ENCODE data around the gene SNX6.
"Not testable (repeated sequence)": the region's sequence is repeated elsewhere in the genome, so short reads cannot be mapped to it uniquely, and the experiment has no call there.

The SNX6 gene

DNA sequence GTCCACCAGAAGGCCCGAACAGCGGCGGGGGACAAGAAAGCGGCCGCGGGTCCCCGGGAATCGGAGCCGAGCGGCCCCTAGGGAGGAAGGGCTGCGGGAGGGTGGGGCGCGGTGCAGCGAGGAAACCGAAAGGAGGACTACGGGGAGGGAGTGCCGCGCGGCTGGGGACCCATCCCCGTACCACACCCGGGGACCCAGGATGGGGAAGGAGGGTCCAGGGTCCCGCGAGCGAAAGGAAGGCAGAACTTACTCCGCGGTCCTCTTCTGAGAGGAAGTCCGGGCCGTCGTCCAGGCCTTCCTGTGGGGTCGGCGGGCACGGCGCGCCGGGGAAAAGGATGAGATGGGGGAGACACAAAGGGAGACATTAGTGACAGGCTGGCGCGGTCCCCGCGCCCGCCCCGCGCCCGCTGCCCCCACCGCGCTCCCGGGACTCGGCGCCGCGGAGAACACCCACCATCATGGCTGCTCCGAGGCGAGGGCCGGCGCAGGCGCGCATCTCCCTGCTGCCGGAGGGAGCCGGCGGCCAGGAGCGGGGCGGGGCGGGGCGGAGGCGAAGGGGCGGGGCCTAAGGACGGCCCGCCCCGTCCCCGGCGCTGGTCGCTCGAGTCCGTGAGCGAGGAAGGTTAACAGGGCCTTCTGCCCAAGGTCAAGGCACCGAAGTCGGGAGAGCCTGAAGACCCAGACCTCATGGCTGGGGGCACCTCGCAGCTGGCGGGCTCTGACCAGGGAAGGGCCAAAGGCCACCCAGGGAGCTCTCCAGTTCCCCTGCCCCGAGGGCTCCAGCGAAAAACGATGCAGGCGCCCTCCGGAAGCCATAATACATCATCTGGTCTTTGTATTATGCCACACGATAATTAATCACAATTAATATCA is at the start of gene SNX6:
Gene SNX6, minus strand, starts transcription at position 492 of the 873 bp plus-strand sequence. Its CDS starts 32 bp downstream, at position 460.
- peak; percentile 92 for DNase-seq

DNA sequence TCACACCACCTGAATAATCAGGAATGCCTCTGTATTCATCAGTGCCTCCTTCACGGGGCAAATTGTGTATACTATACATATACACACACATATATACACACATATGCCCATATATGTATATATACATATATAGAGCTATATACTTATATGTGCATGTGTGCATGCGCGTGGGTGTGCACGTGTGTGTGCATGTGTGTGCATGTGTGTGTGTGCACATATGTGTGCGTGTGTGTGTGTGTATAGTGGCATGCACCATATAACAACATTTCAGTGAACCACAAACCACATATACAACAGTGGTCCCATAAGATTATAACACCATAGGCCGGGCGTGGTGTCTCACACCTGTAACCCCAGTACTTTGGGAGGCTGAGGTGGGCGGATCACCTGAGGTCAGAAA is 48.8 kb upstream of the SNX6 start:
- no peak for DNase-seq

DNA sequence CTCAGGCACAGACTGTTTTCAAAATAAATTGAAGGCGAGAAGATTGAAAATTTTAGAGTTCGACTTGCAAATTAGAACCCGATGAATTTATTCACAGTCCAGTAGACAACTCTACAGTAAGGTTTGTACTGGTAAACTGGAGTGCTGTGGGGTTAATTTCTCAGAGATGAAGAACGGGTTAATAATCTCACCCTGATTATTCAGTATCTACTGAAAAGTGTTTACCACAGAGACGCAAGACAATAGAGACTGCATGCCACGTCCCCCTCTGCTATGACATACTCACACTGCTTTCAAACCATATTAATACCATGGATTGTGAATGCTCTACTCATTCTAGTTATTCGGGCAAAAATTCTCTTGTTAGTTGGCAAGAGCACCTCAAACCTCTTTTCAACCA is 48.4 kb upstream of the SNX6 start:
- DNase-seq, result no peak

DNA sequence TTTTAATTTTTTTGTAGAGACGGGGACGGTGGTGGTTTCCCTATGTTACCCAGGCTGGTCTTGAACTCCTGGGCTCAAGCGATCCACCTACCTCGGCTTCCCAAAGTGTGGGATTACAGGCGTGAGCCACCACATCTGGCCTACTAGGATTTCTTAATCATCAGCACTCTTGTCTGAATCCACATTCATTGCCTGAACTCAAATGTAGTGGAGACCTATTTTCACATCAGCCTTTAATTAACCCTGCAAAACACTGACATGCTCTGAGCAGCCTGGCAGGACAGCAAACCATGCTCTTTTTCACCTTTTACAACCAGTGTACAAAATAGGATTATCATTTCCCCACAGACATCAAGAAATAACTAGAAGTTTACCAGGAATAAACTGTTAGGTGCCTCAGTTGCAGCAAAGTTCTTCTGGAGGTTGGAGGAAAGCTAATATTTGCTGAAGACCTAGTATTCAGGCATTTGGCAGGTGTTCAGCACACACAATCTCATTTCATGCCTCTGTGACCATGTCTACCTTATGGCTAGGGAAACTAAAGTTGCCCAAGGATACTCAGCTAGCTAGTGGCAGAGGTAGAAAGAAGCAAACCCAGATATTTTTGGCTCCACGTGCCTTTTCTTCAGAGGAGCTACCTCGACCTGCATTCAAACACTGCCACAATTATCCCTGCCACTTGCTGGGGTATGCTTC is 46.7 kb upstream of the SNX6 start:
- DNase-seq, result no peak

DNA sequence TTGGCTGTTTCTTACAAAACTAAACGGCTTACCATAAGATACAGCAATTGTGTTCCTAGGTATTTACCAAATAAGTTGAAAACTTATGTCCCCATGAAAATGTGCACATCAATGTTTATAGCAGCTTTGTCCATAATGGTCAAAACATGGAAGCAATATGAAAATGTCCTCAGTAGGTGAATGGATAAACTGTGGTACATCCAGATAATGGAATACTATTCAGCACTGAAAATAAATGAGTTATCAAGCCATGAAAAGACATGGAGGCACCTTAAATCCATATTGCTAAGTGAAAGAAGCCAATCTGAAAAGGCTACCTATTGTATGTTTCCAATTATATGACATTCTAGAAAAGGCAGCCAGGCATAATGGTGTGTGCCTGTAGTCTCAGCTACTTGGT is 43.8 kb upstream of the SNX6 start:
- DNase-seq, result no peak

DNA sequence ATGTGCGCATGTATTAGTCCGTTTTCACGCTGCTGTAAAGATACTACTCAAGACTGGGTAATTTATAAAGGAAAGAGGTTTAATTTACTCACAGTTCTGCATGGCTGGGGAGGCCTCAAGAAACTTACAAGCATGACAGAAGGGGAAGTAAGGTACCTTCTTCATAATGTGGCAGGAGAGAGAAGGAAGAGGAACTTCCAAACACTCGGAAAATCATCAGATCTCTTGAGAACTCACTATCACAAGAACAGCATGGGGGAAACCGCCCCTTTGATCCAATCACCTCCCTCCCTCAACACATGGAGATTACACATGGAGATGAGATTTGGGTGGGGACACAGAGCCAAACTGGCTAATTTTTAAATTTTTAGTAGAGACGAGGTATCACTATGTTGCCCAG is 41.8 kb upstream of the SNX6 start:
- no peak for DNase-seq

DNA sequence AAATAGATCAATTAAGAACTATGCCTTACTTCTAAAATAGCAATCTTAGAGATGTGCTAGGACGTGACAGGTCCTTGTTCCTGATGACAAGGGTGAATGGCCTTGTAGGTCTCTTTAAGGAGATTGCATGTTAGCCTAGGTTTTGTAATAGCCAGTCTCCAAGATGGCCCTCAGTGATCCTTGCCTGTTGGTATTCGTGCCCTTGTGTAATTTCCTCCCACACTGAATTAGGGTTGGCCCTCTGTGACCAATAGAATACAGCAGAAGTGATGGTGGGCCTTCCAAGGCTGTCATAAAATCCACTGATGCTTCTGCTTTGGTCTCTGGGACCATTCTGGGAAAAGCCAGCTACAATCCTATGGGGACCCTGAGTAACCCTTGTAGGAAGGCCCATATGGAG is 38.2 kb upstream of the SNX6 start:
- no peak for DNase-seq

DNA sequence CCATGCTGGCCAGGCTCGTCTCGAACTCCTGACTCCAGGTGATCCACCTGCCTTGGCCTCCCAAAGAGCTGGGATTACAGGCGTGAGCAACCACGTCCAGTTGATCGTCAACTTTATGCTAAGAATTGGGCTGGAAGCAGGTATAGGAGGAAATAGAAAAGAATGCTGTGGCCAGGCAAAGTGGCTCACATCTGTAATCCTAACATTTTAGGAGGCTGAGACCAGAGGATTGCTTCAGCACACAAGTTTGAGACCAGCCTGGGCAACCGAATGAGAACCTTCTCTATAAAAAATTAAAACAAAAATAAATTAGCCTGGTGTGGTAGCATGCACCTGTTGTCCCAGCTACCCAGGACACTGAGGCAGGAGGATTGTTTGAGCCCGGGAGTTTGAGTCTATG is 37.1 kb upstream of the SNX6 start:
- DNase-seq, result no peak

DNA sequence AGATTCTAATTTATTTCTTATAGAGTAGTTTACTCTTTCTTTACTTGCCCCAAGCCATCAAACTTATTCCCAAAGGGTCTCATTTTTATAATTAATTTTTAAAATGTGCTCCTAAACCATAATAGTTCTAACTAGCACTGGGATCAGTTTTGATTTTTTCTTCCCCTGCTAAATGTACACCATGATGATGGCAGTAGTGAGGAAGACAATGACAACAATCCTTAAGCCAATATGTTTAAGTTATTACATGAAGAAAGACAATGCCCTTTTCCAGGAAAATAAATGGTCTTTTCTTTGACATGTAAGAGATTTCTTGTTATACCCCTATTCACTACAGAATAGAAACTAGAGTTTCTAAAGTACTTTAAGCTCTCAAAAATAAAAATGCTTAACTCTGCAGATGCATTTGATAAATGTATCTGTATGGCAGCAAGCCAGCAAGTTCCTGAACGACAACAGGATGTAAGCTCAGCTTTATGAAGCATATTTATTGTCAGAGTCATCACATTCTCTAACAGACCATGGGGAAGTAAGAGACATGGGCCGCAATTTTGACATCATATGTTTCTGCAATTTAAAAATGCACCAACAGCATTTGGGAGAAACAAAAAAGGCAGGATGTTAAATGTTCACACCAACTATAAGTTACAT is 36.0 kb upstream of the SNX6 start:
- DNase-seq, result peak; percentile 39

DNA sequence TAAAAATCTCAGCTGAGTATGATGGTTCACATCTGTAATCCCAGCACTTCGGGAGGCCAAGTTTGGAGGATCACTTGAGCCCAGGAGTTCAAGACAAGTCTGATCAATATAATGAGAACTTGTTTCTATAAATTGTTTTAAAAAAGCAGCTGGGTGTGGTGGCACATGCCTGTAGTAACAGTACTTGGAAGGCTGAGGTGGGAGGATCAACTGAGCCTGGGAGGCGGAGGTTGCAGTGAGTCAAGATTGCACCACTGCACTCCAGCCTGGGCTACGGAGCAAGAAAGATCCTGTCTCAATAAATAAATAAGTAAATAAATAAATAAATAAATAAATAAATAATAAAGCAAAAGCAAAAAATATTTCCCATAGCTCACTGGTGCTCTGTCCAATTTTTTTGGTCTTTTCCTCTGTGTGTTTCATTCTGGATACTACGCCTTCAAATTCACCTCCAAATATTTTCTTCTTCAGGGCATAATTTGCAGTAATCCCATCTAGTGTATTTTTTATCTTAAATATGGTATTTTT is 32.7 kb upstream of the SNX6 start:
- no peak for DNase-seq

DNA sequence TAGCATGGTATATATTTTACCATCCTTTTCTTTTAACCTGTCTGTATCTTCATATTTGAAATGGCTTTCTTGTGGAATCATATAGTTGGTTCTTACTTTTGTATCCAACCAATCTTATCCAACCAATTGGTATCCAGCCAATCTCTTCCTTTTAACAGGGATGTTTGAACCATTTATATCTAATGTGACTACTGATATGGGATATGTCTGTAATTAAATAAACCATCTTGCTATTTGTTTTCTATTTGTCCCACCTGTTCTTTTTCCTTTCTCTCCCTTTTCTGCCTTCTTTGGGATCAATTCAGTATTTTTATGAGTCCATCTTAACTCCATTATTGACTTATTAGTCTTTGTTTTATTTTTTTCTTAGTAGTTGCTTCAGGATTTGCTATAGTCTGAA is 30.8 kb upstream of the SNX6 start:
- DNase-seq, result no peak

DNA sequence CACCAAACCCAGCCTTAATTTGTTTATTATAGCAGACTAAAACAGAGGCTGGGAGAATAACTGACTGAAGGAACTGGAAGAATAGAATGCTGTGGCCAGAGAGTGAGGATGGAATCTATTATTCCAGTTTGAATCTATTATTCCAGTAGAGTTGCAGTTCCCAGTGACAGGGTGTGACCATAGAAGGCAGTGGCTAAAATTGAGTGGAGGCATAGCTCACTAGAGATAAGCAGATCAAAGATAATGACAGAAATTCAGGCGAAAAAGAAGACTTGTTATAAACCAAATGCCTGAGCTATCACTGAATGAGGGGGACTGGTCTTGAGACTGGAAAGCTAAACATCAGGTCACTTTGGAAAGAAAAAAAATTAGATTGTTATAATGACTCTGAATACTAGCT is 26.0 kb upstream of the SNX6 start:
- DNase-seq, result no peak

DNA sequence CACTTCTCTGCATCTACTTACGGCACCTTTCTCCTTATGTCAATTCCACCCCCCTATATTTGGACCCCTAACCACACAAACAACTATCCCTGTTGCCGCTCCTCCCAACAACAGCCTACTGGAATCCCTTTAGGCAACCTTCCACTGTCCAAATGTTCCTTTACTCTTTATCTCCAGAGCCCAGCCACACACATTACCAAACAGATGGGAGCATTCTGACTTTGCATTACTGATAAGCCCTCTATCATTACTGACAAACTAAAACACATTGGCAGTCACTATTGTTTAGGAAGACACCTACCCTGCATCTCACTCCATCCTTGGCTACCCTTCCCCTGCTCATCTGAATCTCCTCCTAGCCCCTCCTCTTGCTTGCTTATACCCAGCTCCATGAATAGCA is 23.1 kb upstream of the SNX6 start:
- not testable (repeated sequence) for DNase-seq

DNA sequence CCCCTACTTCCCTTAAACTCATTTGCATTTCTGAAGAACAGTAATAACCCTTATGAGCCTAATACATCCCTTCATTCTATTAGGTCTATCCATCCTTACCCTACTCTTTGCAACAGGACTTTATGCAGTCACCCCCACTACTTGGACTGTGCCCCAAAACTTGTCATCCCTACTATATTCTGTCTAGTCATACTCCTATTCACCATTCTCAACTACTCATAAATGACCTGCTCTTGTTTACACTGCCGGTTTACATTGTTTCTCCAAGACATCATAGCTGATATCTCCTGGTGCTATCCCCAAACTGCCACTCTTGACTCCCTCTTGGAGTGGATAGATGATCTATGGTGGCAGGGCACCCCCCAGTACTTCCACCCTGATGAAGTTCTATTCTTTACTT is 22.4 kb upstream of the SNX6 start:
- DNase-seq, result not testable (repeated sequence)

DNA sequence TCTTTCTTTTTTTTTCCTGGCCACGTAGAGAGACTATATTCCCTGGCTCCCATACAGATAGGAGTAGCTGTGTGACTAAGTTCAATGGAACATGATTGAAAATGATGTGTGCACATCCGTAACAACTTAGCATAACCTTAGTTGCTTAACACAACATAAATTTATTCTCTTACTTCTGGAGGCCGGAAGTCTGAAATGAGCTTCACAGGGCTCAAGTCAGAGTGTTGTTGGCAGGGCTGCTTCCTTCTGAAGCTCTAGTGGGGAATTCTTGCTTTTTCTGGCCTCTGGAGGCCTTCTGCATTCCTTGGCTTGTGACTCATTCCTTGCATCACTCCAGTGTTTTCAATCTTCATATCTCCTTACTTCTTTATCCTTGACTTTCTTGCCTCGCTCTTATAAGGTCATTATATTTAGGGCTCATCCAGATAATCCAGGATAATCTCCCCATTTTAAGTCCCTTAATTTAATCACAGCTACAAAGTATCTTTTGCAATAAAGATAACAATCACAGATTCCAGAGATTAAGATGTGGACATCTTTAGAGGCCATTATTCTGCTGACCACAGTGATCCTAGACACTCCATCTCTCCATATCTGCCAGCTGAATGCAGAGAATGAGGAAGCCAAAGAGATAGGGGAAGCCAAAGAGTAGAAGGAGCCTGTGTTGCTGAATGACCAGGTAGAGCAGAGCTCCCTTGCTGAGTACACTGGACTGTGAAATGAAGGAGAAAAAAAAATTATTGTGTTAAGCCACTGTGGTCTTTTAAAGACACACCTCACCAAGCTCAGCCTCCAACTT is 21.0 kb upstream of the SNX6 start:
- peak; percentile 10 for DNase-seq

DNA sequence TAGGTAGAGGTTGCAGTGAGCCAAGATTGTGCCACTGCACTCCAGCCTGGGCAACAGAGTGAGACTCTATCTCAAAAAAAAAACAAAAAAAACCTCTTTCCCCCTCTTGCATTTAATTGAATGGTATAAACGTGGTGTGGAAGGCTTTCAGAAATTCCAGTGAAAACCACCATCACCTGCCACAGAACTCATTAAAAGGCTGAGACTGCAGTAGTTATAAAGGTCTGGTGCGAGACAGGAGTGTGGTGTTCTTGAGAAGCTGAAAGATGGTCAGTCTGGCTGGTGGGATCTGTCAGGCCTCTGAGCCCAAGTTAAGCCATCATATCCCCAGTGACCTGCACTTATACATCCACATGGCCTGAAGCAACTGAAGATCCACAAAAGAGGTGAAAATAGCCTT is 20.1 kb upstream of the SNX6 start:
- DNase-seq, result not testable (repeated sequence)

DNA sequence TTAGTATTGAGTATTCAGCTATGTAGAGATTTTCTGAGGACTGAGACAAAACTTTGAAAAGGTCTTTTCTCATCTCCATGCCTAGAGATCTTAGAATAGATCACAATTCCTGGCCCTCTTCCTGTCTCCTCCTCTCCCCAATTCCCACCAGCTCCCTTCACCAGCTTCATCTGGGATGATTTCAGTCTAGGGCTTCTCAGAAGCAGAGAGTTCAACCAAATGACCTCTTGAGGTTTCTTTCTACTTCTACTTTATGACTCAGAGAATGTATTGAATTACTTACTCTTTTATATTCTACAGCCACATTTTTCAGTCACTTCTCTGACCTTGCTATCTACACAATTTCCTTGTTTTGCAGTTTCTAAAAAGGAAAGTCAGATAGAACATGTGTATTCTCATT is 19.4 kb upstream of the SNX6 start:
- peak; percentile 4 for DNase-seq

DNA sequence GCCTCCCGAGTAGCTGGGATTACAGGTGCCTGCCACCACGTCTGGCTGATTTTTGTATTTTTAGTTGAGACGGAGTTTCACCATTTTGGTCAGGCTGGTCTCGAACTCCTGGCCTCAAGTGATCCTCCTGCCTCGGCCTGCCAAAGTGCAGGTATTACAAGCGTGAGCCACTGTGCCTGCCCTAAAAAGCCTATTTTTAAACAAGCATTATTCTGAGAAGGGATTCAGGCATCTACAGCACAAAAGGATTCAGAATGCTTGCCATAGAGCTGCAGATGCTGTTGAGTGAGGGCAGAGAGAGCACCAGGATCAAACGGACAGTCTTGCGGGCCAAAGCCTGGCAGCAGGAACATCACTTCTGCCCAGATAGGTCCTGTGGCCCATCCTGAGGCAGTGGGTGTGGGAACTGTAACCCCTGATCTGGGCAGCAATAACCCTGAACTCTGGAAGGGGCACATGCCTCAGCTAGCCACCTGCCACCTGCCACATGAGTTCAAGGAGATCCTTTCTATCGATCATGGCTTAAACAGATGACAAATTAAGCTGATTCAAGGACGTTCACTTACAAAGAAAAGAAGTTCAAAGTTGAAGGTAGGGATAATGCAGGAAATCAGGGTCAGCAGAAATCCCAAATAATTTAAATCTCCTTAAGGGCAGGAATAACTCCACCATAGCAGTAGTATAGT is 16.8 kb upstream of the SNX6 start:
- DNase-seq, result no peak

DNA sequence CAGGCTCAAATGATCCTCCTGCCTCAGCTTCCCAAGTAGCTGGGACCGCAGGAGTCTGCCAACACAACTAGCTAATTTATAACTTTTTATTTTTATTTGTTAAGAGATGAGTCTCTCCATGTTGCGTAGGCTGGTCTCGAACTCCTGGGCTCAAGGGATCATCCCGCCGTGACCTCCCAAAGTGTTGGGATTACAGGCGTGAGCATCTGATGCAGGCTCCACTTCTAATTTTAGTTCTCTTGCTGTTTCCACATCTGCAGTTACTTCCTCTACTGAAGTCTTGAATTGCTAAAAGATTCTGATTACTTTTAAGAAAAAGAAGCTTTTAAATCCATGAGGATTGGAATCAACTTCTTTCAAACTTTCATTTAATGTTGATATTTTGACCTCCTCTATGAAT is 13.4 kb upstream of the SNX6 start:
- DNase-seq, result no peak

DNA sequence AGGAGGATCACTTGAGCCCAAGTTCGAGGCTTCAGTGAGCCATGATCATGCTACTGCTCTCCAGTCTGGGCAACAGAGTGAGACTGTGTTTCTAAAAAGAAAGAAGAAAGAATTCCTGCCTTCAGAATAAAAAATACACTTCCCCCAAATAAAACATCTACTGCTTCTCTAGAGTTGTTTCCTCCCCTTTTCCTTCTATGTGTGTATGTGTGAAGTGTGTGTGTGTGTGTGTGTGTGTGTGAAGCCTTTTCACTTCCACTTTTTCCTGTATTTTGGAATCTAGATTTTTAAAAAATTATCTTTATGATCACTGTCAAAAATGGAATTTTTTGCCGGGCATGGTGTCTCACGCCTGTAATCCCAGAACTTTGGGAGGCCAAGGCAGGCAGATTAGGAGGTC is 12.6 kb upstream of the SNX6 start:
- no peak for DNase-seq

DNA sequence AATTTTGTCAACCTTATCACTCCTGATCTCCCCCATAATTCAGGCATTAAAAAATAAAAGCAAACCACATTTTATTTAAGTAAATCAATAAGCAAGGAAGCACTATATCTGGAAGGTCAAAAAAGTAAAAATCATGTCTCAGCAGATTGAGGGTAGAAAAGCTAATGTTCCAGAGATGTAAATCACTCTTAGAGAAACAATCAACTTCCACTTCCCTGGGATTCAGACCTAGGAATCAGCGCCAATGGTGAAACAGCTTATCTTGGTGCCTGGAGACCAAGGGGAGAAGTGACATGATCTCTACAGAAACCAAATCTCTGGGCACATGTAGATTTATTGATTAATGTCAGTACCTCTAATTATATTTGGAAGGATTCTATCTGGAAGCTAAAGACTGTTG is 10.9 kb upstream of the SNX6 start:
- no peak for DNase-seq

DNA sequence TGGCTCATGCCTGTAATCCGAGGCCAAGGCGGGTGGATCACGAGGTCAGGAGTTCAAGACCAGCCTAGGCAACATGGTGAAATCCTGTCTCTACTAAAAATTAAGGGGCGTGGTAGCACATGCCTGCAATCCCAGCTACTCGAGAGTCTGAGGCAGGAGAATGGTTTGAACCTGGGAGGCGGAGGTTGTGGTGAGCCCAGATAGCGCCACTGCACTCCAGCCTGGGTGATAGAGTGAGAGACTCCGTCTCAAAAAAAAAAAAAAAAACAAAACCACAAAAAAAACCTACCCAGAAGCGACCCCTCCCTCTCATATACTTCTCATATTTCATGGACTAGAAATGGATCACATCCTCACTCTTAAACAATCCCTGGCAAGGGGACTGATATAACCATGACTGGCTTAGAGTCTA is 4.4 kb upstream of the SNX6 start:
- not testable (repeated sequence) for DNase-seq

Data from eye (tissue), 1 donor.